ENCODE results near the gene KAZN.

KAZN gene

GRCh38 chr1:14710331-14710730 is 111.8 kb downstream of the KAZN start:
- H3K27me3 ChIP-seq (replicated peaks; ENCODE audit: insufficient read depth, low read length): no peaks in the 10 kb centered on the region
- H3K9me2 ChIP-seq (replicated peaks; ENCODE audit: insufficient read depth, low read length): no peaks in the 10 kb centered on the region
- DNase-seq: no peak
- no peaks in the 10 kb centered on the region for H3K79me2 ChIP-seq (ENCODE audit: low read length)
- H3K36me3 ChIP-seq (replicated peaks; ENCODE audit: insufficient read depth, low read length): no peaks in the 10 kb centered on the region
- no peak overlapping the region for H2AFZ ChIP-seq (ENCODE audit: low read length)
- no peaks in the 10 kb centered on the region for H4K20me1 ChIP-seq (ENCODE audit: insufficient read depth, low read length)
- no peaks in the 10 kb centered on the region for H3K4me1 ChIP-seq (ENCODE audit: low read length)
- TF ChIP-seq, protein P1, sequence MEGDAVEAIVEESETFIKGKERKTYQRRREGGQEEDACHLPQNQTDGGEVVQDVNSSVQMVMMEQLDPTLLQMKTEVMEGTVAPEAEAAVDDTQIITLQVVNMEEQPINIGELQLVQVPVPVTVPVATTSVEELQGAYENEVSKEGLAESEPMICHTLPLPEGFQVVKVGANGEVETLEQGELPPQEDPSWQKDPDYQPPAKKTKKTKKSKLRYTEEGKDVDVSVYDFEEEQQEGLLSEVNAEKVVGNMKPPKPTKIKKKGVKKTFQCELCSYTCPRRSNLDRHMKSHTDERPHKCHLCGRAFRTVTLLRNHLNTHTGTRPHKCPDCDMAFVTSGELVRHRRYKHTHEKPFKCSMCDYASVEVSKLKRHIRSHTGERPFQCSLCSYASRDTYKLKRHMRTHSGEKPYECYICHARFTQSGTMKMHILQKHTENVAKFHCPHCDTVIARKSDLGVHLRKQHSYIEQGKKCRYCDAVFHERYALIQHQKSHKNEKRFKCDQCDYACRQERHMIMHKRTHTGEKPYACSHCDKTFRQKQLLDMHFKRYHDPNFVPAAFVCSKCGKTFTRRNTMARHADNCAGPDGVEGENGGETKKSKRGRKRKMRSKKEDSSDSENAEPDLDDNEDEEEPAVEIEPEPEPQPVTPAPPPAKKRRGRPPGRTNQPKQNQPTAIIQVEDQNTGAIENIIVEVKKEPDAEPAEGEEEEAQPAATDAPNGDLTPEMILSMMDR (IDR thresholded peaks at IDR 0.05; ENCODE audit: low read length): no peak
- TF ChIP-seq EZH2 (optimal IDR thresholded peaks at IDR 0.05; ENCODE audit: low read depth, low read length) (no peak), EZH2phosphoT487 (IDR thresholded peaks at IDR 0.05; ENCODE audit: low read length) (no peak)
- H3K9ac ChIP-seq (ENCODE audit: low read length): no peak overlapping the region
- no peak overlapping the region for H3K4me2 ChIP-seq (ENCODE audit: low read depth, low read length)
- no peaks in the 10 kb centered on the region for H3F3A ChIP-seq (ENCODE audit: insufficient read depth, low read length)
- H3K27ac ChIP-seq (ENCODE audit: low read length): no peak overlapping the region
- H3K9me3 ChIP-seq (replicated peaks; ENCODE audit: insufficient read depth, low read length): no peaks in the 10 kb centered on the region
- no peak overlapping the region for H3K4me3 ChIP-seq (ENCODE audit: low read length)

GRCh38 chr1:14712136-14712535 is 113.7 kb downstream of the KAZN start:
- TF ChIP-seq EZH2phosphoT487 (IDR thresholded peaks at IDR 0.05; ENCODE audit: low read length) (no peak), EZH2 (optimal IDR thresholded peaks at IDR 0.05; ENCODE audit: low read depth, low read length) (no peak)
- TF ChIP-seq, protein P1 (IDR thresholded peaks at IDR 0.05; ENCODE audit: low read length): no peak
- H3K4me2 ChIP-seq (ENCODE audit: low read depth, low read length): no peak overlapping the region

DNA sequence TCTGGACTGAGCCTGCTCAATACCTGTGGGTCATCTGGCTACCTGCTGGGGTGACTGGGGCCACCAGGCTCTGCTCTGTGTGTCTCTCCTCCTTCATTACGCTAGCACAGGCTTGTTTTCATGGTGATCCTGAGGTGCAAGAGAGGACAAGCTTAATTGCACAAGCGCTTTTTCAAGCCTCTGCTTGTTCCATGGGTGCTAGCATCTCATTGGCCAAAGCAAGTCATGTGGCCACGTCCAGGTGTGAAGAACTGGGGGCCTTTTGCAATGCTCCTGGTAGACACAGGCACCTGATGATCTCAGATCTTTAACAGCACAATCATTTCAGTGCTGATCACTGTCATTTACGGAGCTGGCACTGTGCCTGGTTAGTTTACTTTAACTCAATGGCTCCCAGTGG is 114.6 kb downstream of the KAZN start:
- H3K4me3 ChIP-seq (ENCODE audit: low read length): no peak overlapping the region
- H3K36me3 ChIP-seq (replicated peaks; ENCODE audit: insufficient read depth, low read length): no peaks in the 10 kb centered on the region
- TF ChIP-seq, protein P1 (IDR thresholded peaks at IDR 0.05; ENCODE audit: low read length): no peak
- no peak for TF ChIP-seq EZH2 (optimal IDR thresholded peaks at IDR 0.05; ENCODE audit: low read depth, low read length)
- no peak for TF ChIP-seq EZH2phosphoT487 (IDR thresholded peaks at IDR 0.05; ENCODE audit: low read length)
- no peak overlapping the region for H2AFZ ChIP-seq (ENCODE audit: low read length)
- no peaks in the 10 kb centered on the region for H3K79me2 ChIP-seq (ENCODE audit: low read length)
- H3K9me3 ChIP-seq (replicated peaks; ENCODE audit: insufficient read depth, low read length): no peaks in the 10 kb centered on the region
- H3K27ac ChIP-seq (ENCODE audit: low read length): no peak overlapping the region
- H3K9ac ChIP-seq (ENCODE audit: low read length): no peak overlapping the region
- no peaks in the 10 kb centered on the region for H3K9me2 ChIP-seq (replicated peaks; ENCODE audit: insufficient read depth, low read length)
- no peaks in the 10 kb centered on the region for H3K27me3 ChIP-seq (replicated peaks; ENCODE audit: insufficient read depth, low read length)
- no peaks in the 10 kb centered on the region for H3K4me1 ChIP-seq (ENCODE audit: low read length)
- H3K4me2 ChIP-seq (ENCODE audit: low read depth, low read length): no peak overlapping the region
- no peaks in the 10 kb centered on the region for H3F3A ChIP-seq (ENCODE audit: insufficient read depth, low read length)
- no peaks in the 10 kb centered on the region for H4K20me1 ChIP-seq (ENCODE audit: insufficient read depth, low read length)
- DNase-seq: no peak

More at GRCh38 chr1:14712136-14712535, 113.7 kb downstream of the KAZN start:
- DNase-seq: no peak
- H3K4me1 ChIP-seq (ENCODE audit: low read length): no peaks in the 10 kb centered on the region
- no peaks in the 10 kb centered on the region for H4K20me1 ChIP-seq (ENCODE audit: insufficient read depth, low read length)
- H2AFZ ChIP-seq (ENCODE audit: low read length): no peak overlapping the region
- H3K9me2 ChIP-seq (replicated peaks; ENCODE audit: insufficient read depth, low read length): no peaks in the 10 kb centered on the region
- no peaks in the 10 kb centered on the region for H3K9me3 ChIP-seq (replicated peaks; ENCODE audit: insufficient read depth, low read length)
- H3K27me3 ChIP-seq (replicated peaks; ENCODE audit: insufficient read depth, low read length): no peaks in the 10 kb centered on the region
- no peaks in the 10 kb centered on the region for H3K79me2 ChIP-seq (ENCODE audit: low read length)
- H3F3A ChIP-seq (ENCODE audit: insufficient read depth, low read length): no peaks in the 10 kb centered on the region
- H3K36me3 ChIP-seq (replicated peaks; ENCODE audit: insufficient read depth, low read length): no peaks in the 10 kb centered on the region
- H3K27ac ChIP-seq (ENCODE audit: low read length): no peak overlapping the region
- H3K9ac ChIP-seq (ENCODE audit: low read length): no peak overlapping the region
- H3K4me3 ChIP-seq (ENCODE audit: low read length): no peak overlapping the region

All from MM.1S (cell line).